K562 (cell line): ENCODE measurements around the gene SPTBN4. TPM values are rescaled to one million over a fixed set of nuclear protein-coding genes. Genes with fewer than 3 reads are reported as not detected.

ENCODE experiments used
- CBFB ChIP-seq: sonication (generic); formaldehyde crosslinking; IDR thresholded peaks from 2 replicates; pipeline ENCODE4 v1.4.0; 2020; ENCODE audit warnings: mild to moderate bottlenecking, missing genetic modification reagents
- CBX5 ChIP-seq: IDR thresholded peaks from 2 replicates; pipeline ENCODE4 v1.6.1; 2014; ENCODE audit warnings: low read depth, borderline replicate concordance
- CXXC5 ChIP-seq: fragments of 250-450 bp; sonication (Bioruptor Pico); IDR thresholded peaks from 2 replicates; pipeline ENCODE4 v1.8.0; 2022; ENCODE audit warnings: inconsistent platforms, mild to moderate bottlenecking, moderate library complexity
- EHMT2 ChIP-seq: fragments of 450-650 bp; IDR thresholded peaks from 2 replicates; pipeline ENCODE4 v1.6.1; 2018; ENCODE audit warnings: antibody characterized with exemption
- FOXA3 ChIP-seq, 2 experiments: fragments of 450-650 bp in 1 of 2; sonication (generic) in 1 of 2; formaldehyde crosslinking; IDR thresholded peaks in 1 of 2; conservative IDR thresholded peaks in 1 of 2; 2 replicates each; pipeline versions ENCODE4 v1.4.0 to v1.8.0; 2020 to 2022; ENCODE audit warnings: mild to moderate bottlenecking in 2 of 2, missing genetic modification reagents in 1 of 2
- FOXM1 ChIP-seq, 2 experiments: fragments of 450-650 bp in 1 of 2; sonication (generic) in 1 of 2; formaldehyde crosslinking in 1 of 2; IDR thresholded peaks; 2 replicates each; pipeline versions ENCODE4 v1.6.1 to v1.9.0; 2017 to 2022; ENCODE audit warnings: low read depth in 2 of 2, mild to moderate bottlenecking in 2 of 2, missing genetic modification reagents in 1 of 2, moderate library complexity in 1 of 2
- GATAD2B ChIP-seq: fragments of 450-650 bp; IDR thresholded peaks from 2 replicates; pipeline ENCODE4 v1.6.1; 2017; ENCODE audit warnings: mild to moderate bottlenecking, borderline replicate concordance
- HDGF ChIP-seq: fragments of 450-650 bp; IDR thresholded peaks from 2 replicates; pipeline ENCODE4 v1.6.1; 2016
- HINFP ChIP-seq: fragments of 450-650 bp; conservative IDR thresholded peaks from 2 replicates; pipeline ENCODE4 v1.6.1; 2016; ENCODE audit warnings: missing genetic modification characterization, low read depth, mild to moderate bottlenecking, control low read depth, missing compliant biosample characterization
- IRF1 ChIP-seq: sonication (generic); formaldehyde crosslinking; IDR thresholded peaks from 2 replicates; pipeline ENCODE4 v1.8.0; 2022; ENCODE audit warnings: missing genetic modification reagents, mild to moderate bottlenecking, borderline replicate concordance
- KLF13 ChIP-seq: fragments of 450-650 bp; IDR thresholded peaks from 2 replicates; pipeline ENCODE4 v1.6.1; 2016; ENCODE audit warnings: missing genetic modification characterization, low read depth, mild to moderate bottlenecking, missing compliant biosample characterization, moderate library complexity, borderline replicate concordance
- MEF2D ChIP-seq: conservative IDR thresholded peaks from 2 replicates; pipeline ENCODE4 v1.6.1; 2016; ENCODE audit warnings: low read depth, missing genetic modification characterization, missing compliant biosample characterization
- NKRF ChIP-seq: fragments of 450-650 bp; IDR thresholded peaks from 2 replicates; pipeline ENCODE4 v1.6.1; 2016; ENCODE audit warnings: borderline replicate concordance
- NUFIP1 ChIP-seq: fragments of 450-650 bp; IDR thresholded peaks from 2 replicates; pipeline ENCODE4 v1.6.1; 2018; ENCODE audit not compliant: partially characterized antibody
- POU5F1 ChIP-seq: fragments of 150-350 bp; IDR thresholded peaks from 2 replicates; pipeline ENCODE4 v1.6.1; 2014; ENCODE audit warnings: borderline replicate concordance, low read length, low read depth, mild to moderate bottlenecking; ENCODE audit not compliant: partially characterized antibody
- SAP30 ChIP-seq: fragments of 200-600 bp; sonication (generic); IDR thresholded peaks from 2 replicates; pipeline ENCODE4 v1.6.1; 2012; ENCODE audit warnings: borderline replicate concordance, low read depth, mild to moderate bottlenecking, moderate library complexity, low read length, control low read depth, inconsistent platforms; ENCODE audit not compliant: insufficient read depth, poor library complexity, severe bottlenecking
- SIN3A ChIP-seq, 2 experiments: fragments of 150-350 bp in 1 of 2; IDR thresholded peaks; 2 replicates each; pipeline ENCODE4 v1.6.1; 2011 to 2016; ENCODE audit warnings: borderline replicate concordance in 2 of 2, low read depth in 2 of 2, low read length in 2 of 2, mild to moderate bottlenecking in 2 of 2, moderate library complexity in 2 of 2; ENCODE audit not compliant: control insufficient read depth in 1 of 2
- TOE1 ChIP-seq, 2 experiments: fragments of 450-650 bp in 1 of 2; sonication (generic) in 1 of 2; formaldehyde crosslinking in 1 of 2; IDR thresholded peaks; 2 replicates each; pipeline versions ENCODE4 v1.7.1 to v1.8.0; 2016 to 2022; ENCODE audit warnings: borderline replicate concordance in 2 of 2, mild to moderate bottlenecking in 2 of 2, antibody characterized with exemption in 1 of 2, inconsistent platforms in 1 of 2, low read depth in 1 of 2, missing genetic modification reagents in 1 of 2, moderate library complexity in 1 of 2
- polyA plus RNA-seq, 8 experiments: library from polyadenylated mRNA; depleted of rRNA in 4 of 8; stranded (reverse) in 5 of 8; unstranded in 3 of 8; fragments of >200 nt; fragmentation: Nextera tagmentation in 2 of 8; fragmentation: Illumina TruSeq in 1 of 8; extraction: Ambion mirVana in 2 of 8; extraction: Trizol in 1 of 8; gene quantifications; 2 replicates each; pipeline versions ENCODE4 v1.2.1 to v1.2.3, GENCODE V29; 2011 to 2014; ENCODE audit warnings: inconsistent platforms in 1 of 8, missing spikeins in 1 of 8
- total RNA-seq, 7 experiments: library from RNA; depleted of rRNA in 6 of 7; stranded (reverse); fragments of >200 nt in 6 of 7; fragmentation: Illumina TruSeq in 2 of 7; extraction: Trizol in 2 of 7; gene quantifications; 2 replicates each; pipeline versions ENCODE4 v1.2.1 to v1.2.3, GENCODE V29; 2011 to 2021; ENCODE audit warnings: low replicate concordance in 1 of 7

SPTBN4 gene
- total and polyA plus RNA-seq, 9 of the 15 experiments (the other 6 are each of a cell fraction or from before 2014, with no cell fraction given), result 0.01 to 1.5 (median 0.86) TPM

- TF ChIP-seq IRF1 (CRISPR knock-in tag), result no peak
- no peak for TF ChIP-seq MEF2D (tag)
- no peak for TF ChIP-seq CBX5
- no peak for TF ChIP-seq SIN3A (IDR thresholded peaks at IDR 0.05; ENCODE audit: borderline replicate concordance in 2 of 2, control insufficient read depth in 1 of 2, low read depth in 2 of 2, low read length in 2 of 2)
- TF ChIP-seq HINFP (tag), result no peak
- no peak for TF ChIP-seq SAP30
- TF ChIP-seq KLF13 (tag), result no peak
- TF ChIP-seq NKRF, result no peak
- TF ChIP-seq CXXC5 (CRISPR knock-in tag), result no peak
- TF ChIP-seq TOE1 (IDR thresholded peaks at IDR 0.05; ENCODE audit: borderline replicate concordance), result no peak
- TF ChIP-seq TOE1 (CRISPR knock-in tag; IDR thresholded peaks at IDR 0.05; ENCODE audit: borderline replicate concordance, low read depth), result no peak
- TF ChIP-seq FOXA3 (CRISPR knock-in tag; conservative IDR thresholded peaks at IDR 0.05 in 1 of 2, IDR thresholded peaks at IDR 0.05 in 1 of 2), result no peak; a peak in 1 of 4 replicates
- 0 out of 2 replicates have a peak, but pooled peaks have one; percentile 35 for TF ChIP-seq CBFB (CRISPR knock-in tag)
- TF ChIP-seq GATAD2B, result no peak
- no peak for TF ChIP-seq POU5F1
- peak; percentile 89; the same call in 1 of the 2 replicates for TF ChIP-seq HDGF
- no peak for TF ChIP-seq FOXM1 (IDR thresholded peaks at IDR 0.05; ENCODE audit: low read depth)
- TF ChIP-seq FOXM1 (CRISPR knock-in tag; IDR thresholded peaks at IDR 0.05; ENCODE audit: low read depth), result no peak
- no peak for TF ChIP-seq EHMT2
- TF ChIP-seq NUFIP1, result no peak
Measured at GRCh38 chr19:40604171-40604646, 137.4 kb downstream of the SPTBN4 start (continued).
